Nucleus accumbens (tissue), 56 donors: Measurements from ENCODE around the gene S100A12.
"Not testable (repeated sequence)": the region's sequence is repeated elsewhere in the genome, so short reads cannot be mapped to it uniquely, and the experiment has no call there.

Experiments used
- DNase-seq, 56 donors: peaks; one replicate each; lab custom pipeline; 2025; lab: John Stamatoyannopoulos, UW

S100A12 gene

GRCh38 chr1:153354515-153355193 is 20.8 kb downstream of the S100A12 start:
- DNase-seq: no peak

DNA sequence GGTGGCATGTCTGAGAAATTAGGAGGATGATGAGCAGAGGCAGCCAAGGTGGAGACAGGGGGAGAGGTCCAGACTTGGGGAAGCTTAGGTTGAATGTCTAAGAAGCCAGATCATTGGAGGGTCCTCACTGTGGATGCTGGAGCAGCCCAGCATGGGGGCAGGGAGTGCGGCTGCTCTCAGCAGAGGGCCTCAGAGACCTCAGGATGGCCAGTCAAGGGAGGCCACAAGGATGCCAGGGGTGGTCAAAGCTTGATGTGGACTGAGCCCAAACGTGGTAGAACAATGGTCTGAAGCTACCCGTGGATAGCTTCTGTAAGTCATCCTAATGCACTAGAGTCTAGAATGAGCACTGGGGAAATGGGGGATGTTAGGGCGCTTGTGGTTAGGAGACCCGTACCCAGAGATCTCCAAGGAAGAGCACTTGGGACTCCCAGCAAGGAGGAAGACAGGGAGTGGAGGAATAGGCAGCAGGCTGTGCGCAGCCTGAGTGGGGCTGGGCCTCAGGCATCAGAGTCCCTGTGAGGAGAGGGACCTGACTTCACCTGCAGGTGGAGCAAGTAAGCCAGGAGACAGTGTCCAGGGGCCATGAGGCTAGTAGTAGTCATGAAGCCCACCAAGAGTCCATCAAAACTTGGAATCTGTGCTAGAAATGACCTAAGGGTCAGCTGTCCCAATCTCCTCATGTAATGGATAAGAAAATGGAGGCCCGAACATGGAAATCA is 22.0 kb downstream of the S100A12 start:
- no peak for DNase-seq

GRCh38 chr1:153352523-153352922 is 22.9 kb downstream of the S100A12 start:
- DNase-seq: peak in 41 of 56 donors; percentile 1 to 74 (median 17)

DNA sequence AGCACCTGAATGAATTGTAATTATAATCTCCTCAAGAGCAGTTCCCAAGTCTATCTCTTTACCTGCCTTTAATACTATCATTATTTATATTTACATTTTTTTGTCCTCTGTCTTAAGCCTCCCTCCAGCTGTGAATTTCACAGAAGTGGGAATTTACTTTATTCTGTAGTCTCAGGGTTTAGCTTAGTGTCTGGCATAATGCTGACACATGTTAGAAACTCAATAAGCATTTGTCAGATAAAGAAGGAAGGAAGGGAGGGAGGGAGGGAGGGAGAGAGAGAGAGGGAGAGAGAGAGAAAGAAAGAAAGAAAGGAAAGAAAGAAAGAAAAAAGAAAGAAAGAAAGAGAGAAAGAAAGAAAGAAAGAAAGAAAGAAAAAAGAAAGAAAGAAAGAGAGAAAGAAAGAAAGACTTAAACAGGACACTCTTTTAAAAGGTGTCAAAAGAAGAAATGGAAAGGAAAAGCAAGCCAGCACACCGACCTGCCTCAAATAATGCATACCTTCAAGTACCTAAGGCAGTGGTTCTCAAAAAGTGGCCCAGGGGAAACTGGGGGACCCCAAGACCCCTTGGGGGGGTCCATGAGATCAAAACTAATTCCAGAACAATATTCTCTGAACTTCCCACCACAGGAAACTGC is 25.0 kb downstream of the S100A12 start:
- no peak for DNase-seq

DNA sequence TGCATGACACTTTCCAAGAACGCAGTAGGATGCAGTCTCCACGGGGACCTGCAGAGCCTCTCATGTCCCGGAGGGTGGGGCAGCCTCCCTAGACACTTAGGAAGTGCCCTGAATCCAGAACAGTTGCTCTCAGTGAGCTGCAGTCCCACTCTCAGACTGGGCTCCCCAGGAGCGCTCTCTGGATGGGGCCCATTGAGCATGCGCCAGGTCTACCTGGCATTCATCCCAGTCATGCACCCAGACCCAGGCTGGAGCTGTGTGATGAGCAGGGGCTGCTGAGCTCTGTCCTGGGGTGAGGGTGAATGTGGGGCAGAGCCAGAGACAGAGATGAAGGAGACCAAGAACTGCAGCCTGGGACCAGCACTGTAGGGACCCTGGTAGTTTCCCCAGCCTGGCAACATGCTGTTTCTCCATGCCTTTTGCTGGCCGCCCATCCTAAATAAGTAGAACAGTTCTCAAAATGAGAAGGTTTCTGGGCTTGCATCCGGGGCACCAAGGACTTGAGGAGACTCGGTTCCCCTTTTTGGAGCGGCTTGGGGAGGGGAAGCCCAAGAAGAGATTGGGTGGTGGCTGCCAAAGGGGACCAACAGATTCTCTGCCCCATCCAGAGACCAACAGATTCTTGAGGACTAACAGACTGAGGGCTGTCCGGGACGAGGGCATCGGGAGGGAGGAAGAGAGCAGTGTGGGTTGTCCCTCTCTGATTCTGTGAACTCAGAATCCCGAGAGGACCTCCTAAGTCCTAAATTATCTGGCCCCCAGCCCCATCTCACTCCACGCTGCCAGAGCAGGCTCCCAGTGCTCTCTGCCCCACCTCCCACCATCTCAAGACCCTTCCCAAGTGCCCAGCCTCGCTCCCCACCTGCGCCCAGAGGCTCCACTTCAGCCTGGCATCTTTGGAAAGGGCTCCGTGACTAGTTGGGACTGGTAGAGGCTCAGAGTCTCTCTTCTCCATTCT is 25.8 kb downstream of the S100A12 start:
- DNase-seq: no peak

DNA sequence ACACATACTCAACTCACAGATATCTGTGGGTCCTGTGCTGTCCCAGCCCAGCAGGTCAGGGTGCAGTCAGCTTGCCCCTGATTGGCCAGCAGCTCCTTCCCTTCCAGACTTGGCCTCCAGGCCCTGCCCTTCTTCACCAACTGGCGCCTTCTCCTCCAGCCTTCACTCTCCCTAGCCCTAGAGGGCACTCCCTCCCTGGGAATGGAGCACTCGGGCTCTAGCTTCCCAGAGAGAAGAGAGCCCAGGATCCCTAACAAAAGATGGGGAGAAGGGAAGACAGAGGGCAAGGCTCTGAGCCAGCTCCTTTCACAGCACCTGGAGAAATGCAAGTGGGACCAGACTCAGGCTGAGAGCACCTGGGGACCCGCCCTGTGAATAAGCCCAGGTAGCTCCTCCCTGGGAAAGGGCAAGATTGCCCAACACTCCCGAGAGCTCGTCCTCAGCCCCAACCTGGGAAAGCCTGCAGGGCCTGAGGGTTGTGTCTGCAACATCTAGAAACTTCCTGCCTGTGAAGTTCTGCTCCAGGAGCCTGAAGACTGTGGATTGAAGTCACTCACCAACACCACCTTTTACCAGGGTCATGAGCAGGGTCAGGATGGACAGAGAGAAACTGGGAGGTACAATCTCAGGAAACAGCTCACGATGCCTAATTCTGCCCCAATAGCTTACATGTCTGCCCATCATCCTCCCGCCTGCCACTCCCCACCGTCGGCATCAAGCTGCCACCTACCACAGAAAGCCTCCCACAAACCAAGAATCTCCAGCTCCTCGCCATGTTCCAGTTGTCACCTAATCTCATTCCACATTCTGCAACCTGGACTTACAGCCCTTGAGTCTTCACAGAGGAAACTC is 26.7 kb downstream of the S100A12 start, which contains the start of gene PGLYRP4:
TSS of gene PGLYRP4 (minus strand) at position 331 of the 852 bp plus-strand sequence. CDS start 909 bp downstream, outside the sequence.
- no peak for DNase-seq

GRCh38 chr1:153347856-153348255 is 27.6 kb downstream of the S100A12 start:
- DNase-seq: no peak

DNA sequence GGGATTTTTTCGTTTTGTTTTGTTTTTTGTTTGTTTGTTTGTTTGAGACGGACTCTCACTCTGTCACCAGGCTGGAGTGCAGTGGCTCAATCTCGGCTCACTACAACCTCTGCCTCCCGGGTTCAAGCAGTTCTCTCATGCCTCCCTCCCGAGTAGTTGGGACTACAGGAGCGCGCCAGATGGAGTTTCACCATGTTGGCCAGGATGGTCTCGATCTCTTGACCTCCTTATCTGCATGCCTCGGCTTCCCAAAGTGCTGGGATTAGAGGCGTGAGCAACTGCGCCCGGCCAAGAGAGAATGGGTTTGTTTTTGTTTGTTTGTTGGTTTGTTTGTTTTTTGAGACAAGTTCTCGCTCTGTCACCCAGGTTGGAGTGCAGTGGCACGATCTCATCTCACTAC is 28.4 kb downstream of the S100A12 start:
- not testable (repeated sequence) for DNase-seq

- no peak for DNase-seq
Observed at GRCh38 chr1:153346077-153346723, 29.2 kb downstream of the S100A12 start.

- no peak for DNase-seq
Observed at GRCh38 chr1:153345187-153346076, 30.0 kb downstream of the S100A12 start.

DNA sequence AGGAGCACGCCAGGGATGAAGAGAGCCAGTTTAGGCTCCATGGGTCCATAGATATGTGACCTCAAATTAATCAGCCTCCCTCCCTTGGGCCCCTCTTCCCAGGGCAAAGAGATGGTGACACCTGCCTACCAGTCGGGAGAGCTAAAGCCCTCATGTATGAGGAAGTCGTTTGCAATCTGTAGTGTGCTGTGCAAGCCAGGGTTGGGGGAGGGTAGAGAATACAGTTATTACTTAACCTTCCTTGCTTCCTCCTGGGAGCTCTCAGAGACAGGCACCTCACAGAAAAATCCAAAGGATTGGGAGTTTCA is 30.7 kb downstream of the S100A12 start:
- no peak for DNase-seq

DNA sequence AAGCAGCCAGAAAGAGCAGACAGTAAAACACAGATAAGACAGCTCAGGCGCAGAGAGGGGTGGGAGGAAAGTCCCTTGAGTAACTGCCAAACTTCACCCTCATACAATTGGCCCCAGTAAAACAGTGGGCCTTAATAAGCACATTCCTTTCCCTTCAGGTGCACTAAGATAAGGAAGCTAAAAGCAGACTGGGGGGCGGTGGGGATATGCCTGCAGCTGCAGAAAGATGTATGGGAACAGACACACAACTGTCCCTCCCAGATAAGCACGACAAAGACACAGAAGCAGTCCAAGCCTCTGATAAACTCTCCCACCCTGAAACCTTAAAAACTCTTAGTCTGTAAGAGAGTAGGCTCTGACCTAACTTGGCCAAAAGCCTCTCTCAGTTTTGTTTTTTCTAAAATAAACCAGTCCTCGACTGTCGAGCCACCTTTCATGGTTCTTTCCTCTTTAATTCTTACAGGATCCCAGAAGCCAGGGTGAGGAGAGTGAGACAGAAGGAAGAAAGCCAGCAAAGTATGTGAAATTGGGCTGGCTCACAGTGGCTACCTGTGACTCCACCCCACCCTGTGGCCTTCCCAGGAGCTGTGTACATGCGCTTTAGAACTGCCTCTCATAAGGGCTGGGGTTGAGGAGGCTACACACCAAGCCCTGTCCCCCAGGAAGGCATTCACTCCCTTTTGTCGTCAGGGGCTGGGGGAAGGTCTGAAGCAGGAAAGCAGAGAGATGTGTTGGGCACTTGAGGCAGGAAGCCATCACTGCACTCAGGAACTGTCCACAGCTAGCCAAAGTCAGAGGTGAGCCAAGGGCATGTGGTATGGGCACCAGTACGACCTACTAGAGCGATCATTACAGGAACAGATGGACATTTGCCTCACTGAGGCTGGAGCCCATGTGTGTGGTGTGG is 31.4 kb downstream of the S100A12 start:
- DNase-seq: no peak

DNA sequence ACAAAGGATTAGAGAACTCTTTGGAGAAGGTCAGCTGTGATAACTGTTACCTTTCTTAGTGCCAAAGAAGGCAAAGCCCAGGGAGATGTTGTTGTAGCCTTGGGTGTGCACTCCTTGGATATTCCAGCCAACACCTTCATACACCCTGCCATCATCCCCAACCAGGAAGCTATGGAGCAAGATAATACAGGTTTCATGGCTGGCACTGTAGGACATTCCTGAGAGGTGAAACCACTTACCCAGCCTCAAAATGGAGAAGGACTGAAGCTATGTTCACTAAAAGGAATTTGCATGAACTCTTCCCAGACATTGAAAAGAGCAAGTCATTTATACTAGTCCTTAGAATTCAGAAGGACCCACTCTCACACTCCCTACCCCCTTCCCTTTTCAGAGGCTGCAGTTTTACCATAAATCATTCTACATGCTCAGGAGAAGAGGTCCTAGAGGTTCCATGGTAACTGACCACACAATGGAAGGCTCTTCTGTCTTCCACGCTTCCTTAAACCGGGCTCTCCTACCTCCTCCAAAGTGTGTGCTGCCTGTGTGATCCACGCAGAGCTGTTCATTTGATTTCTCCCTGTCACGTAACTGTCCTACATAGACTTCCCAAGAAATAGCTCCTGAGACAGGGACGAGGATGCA is 32.3 kb downstream of the S100A12 start:
- DNase-seq: no peak

- no peak for DNase-seq
Observed at GRCh38 chr1:153342178-153342577, 33.2 kb downstream of the S100A12 start.

- no peak for DNase-seq
Observed at GRCh38 chr1:153341431-153341934, 33.9 kb downstream of the S100A12 start.

- DNase-seq: no peak
Observed at GRCh38 chr1:153340356-153340755, 35.1 kb downstream of the S100A12 start.
